Hepatic stellate cell (primary cell): ENCODE measurements around the gene RYR1.
A peak's percentile ranks its signal among the peaks of the same experiment; 100 is the strongest.

Experiments used
- DNase-seq: peaks from one replicate; pipeline ENCODE4 v3.0.0; 2011; ENCODE audit warnings: low spot score

Gene RYR1

GRCh38 chr19:38433268-38433733 is at the start of gene RYR1:
Gene RYR1 (plus strand): TSS chr19:38433691. CDS start chr19:38433830, 139 bp downstream.
- DNase-seq: peak; percentile 71

GRCh38 chr19:38383743-38384142 is 49.7 kb upstream of the RYR1 start:
- no peak for DNase-seq

DNA sequence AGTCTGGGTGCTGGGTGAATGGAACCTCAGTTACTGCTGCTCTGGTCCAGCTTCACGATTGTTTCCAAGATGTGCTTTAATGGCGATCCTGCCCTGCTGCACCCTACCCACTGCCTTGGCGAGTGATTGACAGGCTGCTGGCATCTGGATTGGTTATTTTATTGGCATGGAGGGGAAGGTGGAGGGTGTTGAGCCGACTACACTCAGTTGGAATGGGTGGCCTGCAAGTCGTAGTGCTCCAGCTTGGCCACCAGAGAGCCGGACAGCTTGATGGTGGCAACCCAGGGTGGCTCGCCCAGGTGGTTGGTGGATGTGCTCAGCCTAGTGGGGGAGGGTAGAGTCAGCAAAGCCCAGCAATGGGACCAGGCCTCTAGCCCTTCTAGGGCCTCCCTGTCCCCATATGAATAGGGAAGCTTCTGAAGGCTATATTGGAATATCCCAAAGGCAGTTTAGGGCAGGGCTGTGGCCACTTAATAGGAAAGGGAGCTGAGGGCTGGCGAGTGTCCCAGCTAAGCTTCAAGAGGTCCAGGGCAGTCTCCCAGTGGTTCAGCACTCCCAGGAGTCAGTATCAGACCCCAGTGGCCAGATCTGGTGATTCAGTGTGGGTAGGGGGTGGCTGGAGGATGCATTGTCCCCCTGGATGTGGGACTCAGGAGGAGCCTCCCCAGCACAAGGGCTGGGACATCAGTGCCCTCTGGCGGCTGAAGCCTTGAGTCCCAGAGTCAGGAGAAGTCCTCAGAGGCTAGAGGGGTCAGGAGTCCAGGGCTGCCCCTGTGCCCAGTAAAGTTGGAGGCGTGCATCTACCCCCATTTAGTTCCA is 49.1 kb upstream of the RYR1 start:
- DNase-seq: no peak

- no peak for DNase-seq
Observed at GRCh38 chr19:38385057-38385803, 48.3 kb upstream of the RYR1 start.

GRCh38 chr19:38385804-38386257 is 47.7 kb upstream of the RYR1 start:
- no peak for DNase-seq

DNA sequence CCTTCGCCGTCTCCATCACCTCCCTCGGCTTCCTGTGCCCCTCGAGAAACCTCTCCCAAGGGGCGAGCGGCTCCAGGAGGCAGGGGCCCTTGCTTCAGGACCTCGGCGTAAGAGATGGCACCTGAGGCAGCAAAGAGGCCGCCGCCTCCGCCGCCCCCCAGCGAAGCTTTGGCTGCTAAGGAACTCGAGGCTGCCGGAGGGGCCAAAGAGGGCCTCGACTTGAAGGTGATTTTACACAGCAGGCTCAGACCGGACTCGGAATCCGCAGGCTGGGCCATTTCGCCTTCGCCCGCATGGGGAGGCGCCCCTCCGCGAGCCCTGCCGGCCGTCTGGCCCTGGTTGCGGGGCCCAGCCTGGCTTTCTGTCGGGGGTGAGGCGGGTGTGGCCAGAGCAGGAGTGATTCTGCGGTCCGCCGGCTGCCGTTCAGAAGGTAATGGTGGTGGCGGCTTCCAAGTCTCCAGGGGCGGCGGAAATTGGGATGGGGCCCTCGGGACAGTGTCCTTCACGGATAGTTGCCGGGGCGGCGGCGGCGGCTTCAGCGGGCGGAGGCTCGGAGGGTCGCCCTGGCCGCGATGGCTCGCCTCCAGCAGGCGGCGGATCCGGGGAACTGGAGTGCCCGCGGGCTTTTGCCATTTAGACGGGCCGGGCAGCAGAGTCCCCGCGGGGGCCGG is 47.1 kb upstream of the RYR1 start:
- DNase-seq: no peak

DNA sequence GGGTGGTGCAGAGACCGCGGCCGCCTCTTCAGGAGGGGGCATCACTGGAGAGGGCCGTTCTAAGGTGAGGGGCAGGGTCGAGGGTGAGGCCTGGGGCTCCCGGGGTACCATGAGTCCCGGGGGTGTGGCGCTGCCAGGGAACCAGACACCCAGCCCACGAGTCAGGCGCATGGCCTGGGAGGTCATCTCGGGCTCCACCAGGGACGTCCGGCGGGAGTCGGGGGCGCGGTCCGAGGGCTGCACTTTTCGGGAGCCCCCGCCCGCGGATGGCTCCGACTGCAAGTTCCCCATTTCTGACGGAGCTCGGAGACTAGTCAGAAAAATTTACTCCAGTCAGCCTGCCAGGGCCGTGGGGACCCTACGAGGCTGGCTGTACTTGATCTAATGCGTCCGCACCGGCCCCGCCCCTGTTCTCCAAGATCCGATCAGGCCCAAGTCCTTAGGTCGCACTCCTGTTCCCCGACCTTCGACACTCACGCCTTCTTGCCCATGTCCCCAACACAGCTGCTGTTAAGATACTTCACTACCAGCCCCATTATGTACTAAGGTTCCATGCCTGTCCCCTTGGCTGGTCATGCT is 46.4 kb upstream of the RYR1 start:
- DNase-seq: no peak

DNA sequence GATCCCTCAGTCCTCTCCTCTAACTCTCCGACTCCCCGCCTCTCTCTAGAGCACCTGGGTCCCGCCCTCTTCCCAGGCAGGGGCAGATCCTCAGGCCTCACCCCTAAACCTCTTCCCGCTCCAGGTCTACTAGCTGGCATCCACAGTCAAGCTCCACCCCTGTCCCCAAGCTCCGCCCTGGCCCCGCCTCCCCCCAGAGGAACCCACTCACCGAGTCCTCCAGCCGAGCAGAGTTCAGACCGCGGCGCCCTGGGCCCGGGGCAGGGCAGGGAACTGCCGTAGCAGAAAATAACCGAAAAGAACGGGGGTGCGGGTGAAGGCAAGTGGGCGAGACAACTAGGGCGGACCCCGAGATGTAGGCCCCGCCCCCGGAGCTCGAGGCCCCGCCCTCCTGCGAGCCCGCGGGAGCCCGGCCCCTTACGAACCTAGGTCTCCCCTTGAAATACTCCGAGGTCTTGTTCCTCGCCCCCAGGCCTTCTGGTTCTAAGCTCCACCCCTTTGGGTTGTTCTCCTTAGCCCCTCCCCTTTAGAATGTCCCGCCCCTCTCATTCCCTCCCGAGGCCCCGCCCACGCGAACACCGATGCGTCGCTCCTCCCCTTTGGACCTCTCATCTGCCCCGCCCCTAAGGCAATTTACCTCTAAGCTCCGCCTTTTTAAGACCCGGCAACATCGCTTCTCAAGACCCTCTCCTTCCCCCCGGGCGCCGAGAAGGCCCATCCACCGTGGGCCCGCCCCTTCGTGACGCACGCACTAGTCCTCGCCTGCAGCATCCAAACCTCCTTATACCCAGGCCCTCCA is 45.7 kb upstream of the RYR1 start, which contains the start of gene GGN:
Gene GGN (minus strand): TSS at position 485 of the 799 bp plus-strand sequence. CDS start 773 bp downstream, outside the sequence.
- peak; percentile 97 for DNase-seq

GRCh38 chr19:38388349-38389100 is 45.0 kb upstream of the RYR1 start, which contains the start of gene SPRED3:
Gene SPRED3 (plus strand): TSS chr19:38388697. CDS start chr19:38390303, 1,606 bp downstream.
- peak; percentile 76 for DNase-seq

DNA sequence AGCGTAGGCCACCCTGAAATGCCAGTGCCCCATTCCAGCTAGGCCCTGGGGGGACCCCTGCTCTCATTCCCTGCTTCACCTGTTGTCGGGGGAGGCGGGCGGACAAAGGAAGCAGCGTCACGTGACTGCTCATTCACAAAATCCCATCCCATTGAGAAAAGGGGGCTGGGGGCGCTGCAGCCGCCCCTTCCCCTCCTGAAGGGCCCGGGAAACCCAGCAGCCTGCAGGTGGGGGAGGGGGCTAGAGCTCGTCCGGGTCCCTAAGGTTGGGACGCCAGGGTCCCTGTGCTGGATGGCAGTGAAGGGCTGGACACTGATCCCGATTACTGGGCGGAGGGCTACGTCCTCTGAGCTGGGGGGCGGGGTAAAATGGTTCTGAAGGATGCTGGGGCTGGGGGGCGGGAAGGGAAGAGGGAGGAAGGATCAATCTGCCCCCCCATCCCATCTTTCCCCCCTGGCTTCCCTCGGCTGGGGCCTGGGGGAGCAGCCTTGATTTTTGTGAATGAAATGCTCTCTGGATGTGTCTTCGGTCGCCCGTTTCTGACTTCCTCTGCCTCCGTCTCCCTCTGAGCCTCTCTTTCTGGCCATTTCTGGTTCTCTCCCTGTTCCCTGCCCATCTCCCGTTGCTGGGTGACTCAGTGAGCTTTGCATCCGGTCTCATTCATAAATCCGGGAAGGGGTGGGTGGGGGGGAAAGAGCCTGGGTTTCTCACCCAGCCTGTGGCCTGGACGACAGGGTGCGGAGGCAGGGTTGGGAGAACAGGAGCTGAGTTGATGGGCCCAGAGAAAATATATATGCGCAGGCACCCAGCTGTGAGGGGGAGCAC is 44.2 kb upstream of the RYR1 start:
- DNase-seq: peak; percentile 96

DNA sequence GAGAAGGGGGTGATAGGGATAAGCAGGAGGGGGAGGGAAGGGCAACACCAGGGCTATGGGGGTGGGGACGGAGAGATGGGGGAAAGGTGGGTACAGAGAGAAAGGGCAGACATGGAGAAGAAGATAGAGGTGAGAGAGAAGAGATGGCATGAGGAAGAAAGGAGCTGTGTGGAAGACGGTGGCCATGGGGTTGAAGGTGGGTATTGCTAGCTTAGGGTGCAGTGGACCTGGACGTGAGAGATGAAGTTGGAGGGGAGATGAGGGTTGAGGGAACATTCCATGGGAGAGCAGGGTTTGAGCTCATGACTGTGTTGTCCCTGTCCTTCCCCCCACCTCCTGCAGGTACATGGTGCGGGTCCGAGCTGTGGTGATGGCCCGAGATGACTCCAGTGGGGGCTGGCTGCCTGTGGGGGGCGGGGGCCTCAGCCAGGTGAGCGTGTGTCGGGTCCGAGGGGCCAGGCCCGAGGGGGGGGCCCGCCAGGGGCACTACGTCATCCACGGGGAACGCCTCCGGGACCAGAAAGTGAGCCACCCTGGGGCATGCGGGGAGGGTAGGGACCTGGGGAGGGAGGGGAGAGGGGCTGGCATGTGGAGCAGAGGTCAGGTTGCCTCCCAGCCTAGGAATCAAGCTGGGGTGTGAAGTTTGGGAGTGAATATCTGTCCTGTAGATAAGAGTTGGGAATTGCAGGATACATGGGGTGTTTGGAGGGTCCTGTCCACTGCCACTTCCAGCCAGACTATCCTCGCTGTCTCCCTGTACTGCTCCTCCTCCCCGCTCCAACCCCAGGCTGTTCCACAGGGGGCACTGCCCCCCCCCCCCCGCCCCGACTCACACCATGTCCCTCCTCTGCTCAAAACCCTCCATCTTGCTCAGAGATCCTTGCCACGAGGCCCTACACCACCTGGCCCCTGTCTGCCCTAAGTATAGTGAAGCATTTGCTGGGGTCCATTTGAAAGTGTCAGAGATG is 43.2 kb upstream of the RYR1 start:
- no peak for DNase-seq

DNA sequence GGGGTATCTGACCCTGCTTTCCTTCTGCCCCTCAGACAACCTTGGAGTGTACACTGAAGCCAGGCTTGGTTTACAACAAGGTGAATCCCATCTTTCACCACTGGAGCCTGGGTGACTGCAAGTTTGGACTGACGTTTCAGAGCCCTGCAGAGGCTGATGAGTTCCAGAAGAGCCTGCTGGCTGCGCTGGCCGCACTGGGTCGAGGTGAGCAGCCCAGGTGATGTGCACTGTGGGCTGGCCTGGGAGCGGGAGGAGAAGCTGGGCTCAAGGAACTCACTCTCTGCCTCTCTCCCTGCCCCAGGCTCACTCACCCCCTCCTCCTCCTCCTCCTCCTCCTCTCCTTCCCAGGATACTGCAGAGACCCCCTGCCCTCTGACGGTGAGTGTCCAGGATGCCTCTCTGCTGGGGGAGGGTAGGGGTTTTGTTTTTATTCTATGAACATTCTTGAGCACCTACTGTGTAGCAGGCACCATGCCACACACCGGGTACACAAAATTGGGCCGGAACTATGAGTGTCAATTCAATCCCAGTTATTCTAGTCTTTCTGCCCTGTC is 41.5 kb upstream of the RYR1 start:
- DNase-seq: no peak

GRCh38 chr19:38392707-38393308 is 40.7 kb upstream of the RYR1 start:
- peak; percentile 75 for DNase-seq

DNA sequence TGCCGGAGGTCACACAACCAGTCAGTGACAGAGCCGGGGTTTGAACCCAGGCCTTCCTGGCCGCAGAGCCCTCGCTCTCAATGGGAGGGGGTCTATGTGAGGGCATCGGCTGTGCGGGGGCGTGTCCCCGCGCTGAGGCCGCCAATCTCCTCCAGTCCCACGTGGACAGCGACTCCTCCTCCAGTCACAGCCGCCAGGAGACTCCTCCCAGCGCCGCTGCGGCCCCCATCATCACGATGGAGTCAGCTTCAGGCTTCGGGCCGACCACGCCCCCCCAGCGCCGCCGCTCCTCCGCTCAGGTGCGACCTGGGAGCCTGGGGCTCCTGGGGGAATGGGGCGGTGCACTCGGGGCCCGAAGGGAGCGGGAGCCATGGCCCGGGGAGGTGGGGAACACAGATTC is 39.0 kb upstream of the RYR1 start:
- DNase-seq: no peak

- DNase-seq: no peak
Observed at GRCh38 chr19:38395381-38396114, 37.9 kb upstream of the RYR1 start.

GRCh38 chr19:38399081-38399480 is 34.4 kb upstream of the RYR1 start:
- DNase-seq: no peak

DNA sequence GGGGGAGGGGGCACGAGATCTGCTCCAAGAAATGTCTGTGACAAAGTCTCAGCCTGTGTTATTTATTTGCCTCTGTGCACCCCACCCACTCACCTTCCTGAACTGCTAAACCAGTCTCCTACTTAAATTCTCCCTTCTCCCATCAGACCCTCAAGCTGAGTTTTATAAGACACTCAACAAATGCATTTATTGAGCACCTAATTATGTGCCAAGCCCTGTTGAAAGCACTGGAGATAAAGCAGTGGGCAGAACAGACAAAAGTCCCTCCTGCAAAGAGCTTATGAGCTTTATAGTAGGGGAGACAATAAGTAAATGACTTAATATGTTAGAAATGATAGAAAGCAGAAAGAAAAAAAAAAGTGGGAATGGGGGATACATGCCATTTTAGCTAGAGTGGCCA is 34.0 kb upstream of the RYR1 start:
- no peak for DNase-seq
